HPDE6-E6E7 (cell line): Measurements from ENCODE around the gene TOX3.

ENCODE experiments used
- DNase-seq: peaks from one replicate; pipeline ENCODE4 v3.0.0; 2011; ENCODE audit warnings: missing footprints; ENCODE audit errors: extremely low spot score

Gene TOX3

DNA sequence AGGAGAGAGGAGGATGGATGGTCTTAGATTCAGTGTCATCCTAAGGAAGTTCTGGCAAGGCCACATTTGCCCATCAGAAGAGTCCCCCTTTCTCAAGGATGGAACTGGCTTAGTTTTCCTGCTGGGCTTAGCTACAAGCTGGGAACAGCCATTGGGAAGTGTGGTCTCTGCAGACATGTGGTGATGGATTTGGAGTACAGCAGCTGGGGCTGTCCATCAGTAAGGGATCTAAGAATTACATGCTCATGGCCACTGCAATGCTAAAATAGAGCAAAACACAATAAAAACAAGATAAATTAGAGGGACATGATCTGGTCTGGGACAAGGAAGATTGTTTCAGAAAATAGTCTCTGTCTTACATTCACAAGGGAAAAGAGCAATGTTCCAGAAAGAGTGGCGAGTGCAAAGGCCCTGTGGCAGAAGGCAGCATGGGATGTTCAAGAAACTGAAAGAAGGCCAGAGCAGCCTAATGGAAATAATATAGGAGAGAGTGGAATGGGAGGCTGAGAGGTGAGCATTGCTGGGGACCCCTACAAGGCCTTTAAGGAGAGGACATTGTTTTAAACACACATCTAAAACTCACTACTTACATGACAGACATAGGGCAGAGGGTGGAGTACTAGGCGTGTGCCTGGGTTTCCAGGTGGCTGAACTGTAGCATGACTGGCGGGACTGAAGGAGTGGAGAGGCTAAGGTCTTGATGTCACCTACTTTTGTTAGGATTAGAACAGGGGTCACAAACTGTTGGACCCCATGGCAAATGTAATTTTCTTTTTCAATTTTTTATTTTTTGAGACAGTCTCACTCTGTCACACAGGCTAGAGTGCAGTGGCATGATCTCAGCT lies 17.0 kb upstream of the TOX3 start:
- DNase-seq: no peak

DNA sequence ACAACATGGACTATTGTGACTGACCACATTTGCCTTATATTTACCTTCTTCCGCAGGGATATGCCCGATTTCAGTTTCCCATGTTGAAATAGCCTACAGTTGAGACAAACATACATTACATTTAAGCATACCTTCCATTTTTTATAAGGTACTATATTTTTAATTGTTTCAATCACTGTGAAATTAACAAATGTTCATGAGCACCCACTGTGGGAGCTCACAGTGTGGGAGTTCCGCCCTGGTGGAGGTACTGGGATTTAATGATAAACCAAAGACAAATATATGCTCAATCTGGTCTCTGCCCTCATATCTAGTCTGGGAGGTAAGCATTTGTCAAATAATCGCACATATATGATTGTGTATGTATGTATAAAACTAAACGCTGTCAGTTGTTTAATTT lies 15.8 kb upstream of the TOX3 start:
- DNase-seq: no peak

DNA sequence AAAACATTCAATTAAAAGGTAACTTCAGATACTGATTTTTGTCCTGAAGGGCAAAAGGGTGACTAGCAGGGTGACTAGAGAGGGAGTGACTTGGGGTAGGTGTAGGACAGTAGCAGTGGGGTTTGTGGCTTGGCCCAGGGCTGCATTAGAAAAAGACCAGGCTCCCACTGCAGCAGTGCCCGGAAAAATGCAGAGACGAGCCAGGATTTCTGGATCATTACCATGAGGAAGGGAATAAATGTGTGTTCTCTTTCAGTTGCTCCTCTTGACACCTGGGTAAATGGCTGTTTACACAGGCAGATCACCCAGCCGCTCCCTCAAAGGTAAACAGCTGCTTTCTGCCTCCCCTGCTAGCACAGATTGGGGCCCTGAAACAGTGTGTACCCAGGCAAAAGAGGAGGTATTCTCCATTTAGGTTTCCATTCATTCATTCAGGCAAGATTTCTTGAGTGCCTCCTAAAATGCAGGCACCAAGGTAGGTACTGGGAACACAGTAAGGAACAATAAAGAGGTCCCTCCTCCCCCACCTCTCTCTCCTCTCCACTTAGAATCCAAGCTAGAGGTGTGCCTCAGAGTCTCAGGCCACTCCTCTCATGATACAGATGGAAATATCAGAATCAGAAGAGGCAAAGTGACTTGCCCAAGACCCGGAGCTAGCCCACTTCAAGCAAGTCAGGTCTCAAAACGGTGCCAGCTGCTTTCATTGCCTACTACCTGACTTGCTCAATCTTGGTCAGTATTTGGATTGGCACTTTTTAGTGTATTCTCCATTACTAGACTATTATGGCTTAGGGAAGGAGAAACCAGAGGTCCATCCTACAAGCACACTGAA lies 15.2 kb upstream of the TOX3 start:
- DNase-seq: no peak

DNA sequence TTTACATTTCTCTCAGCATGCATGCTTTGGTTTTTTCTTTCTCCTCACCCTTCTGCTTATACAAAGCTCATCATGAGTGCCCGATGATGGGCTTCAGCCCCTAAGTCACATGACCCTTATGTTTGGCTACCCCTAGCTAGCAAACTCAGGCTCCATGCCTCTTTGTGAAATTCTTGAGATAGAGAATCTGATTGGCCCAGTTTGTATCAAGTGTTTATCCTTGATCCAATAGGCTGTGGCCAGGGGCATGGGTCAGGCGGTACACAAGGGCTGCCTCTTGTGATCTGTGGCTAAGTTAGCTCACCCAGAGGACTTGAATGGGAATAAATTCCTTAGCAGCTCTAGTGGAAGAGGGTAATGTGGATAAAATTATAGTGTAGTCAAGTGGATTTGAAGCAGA lies 11.5 kb upstream of the TOX3 start:
- no peak for DNase-seq

DNA sequence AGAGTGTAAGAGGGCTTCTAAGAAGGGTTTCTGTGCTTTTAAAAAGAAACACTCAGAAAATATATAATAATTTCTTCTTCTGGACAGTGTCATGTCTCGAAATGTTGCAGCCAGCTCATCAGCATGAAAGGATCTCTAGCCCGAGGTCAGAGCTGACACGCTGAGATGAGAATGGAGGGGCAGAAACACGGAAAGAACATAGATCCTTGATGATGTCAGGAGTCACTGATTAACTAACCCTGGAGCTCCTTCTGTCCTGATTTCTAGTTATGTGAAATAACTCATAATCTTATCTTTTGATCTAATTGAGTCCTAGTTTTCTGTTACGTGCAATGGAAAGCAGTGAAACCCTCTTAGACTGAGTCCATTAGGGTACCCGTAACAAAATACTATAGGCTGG lies 10.3 kb upstream of the TOX3 start:
- no peak for DNase-seq

DNA sequence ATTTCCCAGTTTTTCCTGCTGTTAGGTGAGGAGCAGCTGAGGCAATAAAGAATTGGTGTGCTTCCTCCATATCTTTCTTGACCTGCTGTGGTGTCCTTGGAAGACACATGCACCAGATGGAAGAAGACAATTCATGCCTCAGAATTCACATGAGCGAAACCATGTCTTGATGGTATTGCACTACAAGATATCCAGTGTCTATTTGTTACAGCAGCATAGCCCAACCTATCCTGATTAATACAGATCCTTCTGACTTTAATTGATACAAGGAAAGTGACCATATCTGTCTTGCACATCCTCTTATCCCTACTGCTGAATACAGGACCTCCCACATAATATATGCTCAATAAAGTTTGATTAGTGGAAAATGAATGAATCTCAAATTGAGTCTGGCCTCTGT lies 9.1 kb upstream of the TOX3 start:
- DNase-seq: no peak

DNA sequence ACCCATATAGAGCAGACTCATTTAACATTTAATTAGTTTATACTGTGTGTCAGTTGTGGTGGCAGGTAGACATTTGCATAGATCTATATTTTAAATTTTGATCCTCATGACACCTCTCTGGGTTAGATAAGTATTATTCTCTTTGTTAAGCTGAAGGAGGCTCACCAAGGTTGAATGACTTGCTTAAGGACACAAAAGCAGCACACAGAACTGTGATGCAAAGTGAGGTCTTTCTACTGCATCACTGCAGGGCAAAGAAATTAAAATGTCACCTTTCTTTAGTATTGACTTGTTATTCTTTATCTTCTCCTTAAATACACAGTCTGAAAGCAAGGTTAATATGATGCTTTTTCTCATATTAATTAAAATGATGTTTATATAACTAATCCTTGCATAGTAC lies 8.6 kb upstream of the TOX3 start:
- no peak for DNase-seq

DNA sequence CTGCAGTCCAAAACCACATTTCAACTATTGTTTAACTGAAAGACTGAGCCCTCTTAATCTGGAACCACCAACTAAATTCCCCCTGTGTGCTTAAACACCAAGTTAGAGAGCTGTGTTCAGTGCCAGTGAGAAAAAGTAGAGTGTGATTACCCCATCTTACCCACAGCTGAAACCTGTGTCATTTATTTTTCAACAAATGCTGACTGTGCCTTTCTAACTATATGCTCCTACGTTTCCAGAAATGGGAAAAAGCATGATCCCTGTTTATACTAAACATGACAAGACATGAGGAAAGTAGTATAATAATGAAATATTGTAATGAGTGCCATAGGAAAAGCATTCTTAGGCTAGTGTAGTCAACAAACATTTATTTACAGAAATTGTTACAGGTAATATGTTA lies 7.4 kb upstream of the TOX3 start:
- no peak for DNase-seq

DNA sequence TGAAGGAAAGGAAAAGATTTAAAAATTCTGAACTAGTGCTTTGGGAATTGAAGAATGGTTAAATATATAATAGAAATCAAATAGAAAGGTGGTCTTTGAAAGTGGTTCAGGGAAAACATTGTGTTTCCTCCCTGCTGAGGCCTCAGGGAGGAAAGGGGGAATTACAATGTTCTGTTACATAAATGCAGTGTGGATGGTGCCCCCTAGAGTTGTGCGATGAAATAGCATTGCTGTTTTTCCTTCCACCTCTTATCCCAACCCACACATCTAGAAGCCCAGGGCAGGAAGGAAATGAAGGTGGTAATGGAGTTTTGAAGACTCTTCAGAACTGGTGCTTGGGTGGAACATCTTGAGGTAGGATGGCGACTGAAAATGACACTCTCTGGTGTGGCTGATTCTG lies 6.4 kb upstream of the TOX3 start:
- no peak for DNase-seq

DNA sequence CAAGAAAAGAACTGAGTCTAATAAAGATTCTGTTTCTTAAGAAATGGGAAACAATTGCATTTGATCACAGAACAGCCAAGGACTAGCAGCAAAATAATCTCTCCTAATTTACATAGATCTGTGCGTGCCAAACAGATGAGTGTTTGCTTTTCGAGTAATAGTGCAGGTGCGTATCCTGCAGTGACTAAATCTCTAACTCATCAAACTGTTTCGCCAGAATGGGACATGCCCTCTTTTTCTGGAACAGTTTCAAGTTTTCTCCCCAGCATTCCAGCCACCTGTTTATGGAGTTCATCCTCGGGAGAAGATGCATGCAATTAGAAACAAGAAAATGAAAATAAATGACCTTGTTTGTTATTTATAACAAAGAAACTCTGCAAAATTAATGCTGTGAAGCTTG lies 5.7 kb upstream of the TOX3 start:
- DNase-seq: peak; percentile 32

DNA sequence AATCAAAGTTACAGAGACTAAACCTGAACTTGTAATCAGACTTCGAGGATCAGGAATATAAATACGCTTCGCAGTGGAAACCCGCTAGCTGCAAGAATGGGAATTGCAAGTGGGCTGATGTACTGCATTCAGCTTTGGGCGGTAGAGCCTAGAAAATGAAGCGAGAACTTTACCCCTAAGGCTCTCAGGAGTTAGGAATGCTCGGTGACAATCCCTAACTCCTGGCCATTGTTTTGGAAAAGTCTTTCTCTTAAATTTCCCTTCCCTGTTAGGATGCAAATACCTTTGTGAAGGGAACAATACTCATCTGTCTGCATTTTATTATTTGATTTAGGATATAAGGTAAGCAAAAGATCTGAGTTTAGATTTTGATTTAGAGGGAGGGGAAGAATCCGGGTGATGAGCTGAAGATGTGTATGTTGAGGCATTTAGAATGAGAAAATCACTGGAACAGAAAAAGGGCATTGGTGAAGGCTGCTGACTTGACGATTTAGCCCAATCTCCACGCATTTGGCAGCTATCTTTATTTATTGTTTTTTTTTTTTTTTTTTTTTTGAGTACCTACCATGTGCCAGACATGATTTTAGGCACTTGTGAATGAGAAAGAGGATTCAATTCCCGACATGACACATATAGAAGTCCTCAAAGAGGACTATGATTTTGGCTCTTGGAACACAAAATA lies 2.2 kb upstream of the TOX3 start:
- DNase-seq: no peak

DNA sequence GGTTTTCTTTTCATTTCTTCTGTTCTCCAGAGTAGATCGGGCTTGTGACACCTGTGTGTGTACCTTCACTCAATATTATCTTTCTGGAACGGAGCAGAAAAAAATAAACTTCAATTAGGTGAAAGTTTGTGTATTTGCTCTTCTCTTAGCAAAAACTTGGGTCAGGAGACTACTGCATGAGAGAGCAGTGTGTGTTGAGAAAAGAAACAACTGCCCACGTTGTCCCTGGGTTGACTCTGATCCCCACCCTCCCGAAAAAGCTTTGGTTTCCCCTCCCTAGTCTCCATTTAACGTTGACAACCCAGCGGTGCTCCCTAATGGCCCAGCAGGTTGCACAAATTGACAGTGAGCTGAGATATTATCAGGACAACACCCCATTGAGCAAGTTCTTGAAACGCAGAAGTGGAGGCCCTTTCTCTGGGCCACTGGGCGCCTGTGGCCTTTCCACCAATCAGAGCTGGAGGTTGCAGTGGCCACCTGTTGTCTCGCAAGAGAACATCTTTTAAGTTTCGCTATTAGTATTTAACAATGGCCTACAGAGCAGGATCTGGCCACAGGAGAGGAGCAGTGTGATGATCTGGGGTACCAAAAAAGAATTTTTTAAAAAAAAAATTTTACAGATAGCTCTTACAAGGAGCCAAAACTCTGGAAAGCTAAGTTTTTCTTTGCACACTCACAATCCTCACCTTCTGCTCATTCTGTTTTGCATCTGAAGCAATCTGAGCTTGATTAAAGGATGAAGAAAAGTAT lies 1.5 kb upstream of the TOX3 start:
- no peak for DNase-seq

DNA sequence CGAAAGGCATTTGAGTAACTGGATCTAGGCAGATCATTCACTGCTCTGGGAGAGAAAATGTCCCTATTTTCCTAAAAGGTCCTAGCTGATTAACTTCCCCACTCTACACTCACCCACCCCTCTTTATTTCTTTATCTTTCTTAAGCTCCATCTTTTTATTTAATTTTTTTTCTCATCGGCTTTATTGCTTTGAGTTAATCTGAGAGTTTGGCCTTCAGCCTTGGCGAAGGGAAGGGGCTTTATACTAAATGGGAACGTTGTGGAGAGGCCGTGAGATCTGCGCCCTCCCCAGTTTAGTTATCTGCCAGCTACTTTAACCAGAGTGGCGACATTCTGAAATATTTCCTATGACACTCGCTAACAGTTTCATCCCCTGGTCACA lies 882 bp upstream of the TOX3 start:
- DNase-seq: no peak

DNA sequence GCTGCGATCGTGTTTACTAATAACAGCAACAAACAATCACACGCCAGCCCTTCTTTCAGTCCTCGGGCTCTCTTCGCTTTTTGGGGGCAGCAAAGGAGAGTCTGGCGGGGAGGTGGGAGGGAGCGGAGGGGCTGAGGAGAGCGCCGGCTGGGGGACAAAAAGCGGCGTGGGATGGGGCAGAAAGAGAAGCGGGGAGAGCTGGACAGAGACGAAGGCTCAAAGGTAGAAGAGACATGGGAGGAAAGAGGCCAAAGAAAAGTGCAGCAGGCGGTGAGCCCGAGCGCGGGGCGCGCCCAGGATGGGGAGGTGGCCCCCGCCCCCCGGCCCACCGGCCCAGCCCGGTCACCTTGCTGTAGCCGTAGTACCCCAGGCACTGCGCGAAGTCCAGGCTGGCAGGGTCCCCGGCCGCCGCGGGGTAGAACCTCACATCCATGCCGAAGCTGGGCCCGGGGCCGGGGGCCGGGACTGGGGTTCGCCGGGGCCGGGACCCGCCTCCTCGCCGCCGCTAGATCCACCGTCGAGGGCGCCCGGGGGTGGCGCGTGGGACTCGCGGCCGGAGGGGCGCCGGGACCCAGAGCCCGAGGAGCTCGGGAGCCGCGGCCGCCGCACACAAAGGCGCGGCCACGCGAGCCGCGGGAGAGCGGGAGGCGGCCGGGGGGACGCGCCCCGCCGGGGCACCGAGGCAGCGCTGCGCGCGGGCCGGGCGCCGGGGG lies 496 bp downstream of the TOX3 start:
- DNase-seq: no peak

DNA sequence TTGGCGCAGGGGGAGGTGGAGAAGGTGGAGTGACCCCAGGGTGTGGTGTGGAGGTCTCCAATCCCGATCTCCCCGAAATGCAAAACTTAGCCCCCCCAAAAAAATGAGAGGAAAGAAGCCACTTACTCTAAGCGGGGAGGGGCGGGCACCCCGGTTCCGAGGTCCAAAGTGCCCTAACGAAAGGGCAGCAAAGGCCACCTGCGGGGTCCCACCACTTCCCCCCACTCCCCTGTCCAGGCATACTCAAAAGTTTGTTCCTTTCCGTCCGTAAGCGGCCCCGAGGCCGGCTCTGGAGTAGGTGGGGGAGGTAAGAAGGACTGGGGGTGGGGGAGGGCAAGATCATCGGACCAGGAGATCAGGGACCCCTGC lies 1.1 kb downstream of the TOX3 start:
- no peak for DNase-seq

DNA sequence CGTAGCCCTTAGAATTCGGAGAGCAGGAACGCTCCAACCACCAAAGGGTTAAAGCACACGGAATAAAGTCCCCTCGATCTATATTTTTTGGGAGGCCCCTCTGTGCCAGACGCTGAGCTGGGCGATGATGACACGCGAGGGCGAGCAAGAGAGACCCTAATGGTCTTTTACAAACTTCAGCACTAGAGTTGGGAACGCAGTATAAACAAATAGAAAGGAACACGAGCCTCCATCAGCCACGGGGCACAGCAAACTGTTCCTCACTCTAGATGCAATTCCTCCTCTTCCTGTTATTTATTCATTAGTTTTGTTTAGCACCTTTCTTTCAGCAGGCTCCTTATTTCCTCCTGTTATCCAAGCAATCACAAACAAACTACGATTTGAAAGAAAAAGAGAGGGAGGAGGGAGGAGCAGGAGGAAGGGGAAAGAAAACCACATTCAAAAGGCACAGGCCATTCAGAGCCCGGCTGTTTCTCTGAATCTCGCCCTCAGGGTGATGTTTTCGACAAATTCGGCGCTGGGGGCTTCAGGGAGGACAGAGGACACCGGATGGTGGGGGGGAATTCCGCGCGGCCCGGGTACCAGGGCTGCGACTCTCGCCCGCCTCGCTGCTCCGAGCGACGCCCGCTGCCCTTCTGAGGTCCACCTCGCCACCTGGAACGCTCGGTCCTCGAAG lies 1.6 kb downstream of the TOX3 start:
- DNase-seq: no peak

DNA sequence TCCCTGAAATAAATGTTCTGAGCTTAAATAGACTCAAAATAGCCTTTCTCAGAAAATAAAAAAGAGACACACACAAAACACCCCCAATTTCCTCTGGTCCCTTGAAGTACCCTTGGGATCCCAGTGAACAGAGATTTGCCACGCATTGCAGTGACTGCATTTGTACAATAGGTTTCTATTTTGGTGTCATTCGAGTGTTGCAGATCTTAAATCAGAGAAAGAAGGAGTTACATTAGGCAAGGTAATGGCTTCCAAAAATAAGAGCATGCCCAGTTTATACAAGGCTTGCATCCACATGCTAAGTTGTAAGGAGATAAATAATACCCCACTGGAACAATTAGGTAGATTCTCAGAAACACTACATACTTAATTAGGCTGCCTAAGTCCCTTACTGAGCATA lies 2.2 kb downstream of the TOX3 start:
- no peak for DNase-seq

DNA sequence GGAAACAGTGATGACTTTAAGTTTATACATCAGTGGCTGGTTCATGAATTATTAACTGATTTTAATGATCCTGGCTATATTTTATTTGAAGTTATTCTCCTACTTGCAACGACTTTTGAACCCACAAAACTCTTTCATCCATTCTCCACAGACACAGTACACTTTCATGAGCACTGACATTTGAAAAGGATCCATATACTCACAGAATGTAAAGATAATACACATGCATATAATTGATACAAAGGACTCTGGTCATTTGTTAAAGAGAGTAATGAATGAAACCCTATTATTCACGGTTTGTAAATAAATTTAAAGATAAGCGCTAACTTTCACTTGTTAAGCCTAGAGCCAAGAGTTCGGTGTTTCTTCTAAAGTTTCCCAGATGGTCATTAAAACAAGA lies 3.3 kb downstream of the TOX3 start:
- DNase-seq: no peak

DNA sequence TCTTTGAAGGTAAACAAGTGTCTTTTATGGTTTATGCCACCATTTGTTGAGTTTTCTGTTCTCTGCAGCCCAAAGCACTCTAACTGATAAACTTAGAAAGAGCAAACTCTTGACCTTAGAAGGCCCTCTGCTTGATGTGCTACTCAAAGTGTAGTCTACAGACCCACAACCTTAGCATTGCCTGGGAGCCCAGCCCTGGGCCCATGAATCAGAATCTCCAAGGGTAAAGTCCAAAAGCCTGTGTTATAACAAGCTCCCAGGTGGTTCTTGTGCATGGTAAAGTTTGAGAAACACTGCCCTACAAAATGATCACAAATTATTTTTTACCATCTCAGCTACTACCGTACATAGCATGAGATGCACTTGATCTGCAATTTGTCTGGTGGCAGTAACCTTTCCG lies 6.0 kb downstream of the TOX3 start:
- no peak for DNase-seq

DNA sequence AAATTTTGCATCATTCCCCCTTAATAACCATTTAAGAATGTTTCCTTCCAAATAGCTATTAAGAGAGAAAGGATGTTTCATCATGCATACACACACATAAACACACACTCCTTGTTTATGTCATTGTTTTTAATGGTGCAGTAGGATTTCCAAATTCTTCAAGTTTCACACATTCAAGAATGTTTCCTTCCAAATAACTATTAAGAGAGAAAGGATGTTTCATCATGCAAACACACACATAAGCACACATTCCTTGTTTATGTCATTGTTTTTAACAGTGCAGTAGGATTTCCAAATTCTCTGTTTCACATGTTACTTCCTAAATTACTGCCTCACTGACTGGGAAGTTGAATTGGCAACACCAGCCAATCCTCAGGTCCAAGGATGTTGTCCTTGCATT lies 7.8 kb downstream of the TOX3 start:
- no peak for DNase-seq

DNA sequence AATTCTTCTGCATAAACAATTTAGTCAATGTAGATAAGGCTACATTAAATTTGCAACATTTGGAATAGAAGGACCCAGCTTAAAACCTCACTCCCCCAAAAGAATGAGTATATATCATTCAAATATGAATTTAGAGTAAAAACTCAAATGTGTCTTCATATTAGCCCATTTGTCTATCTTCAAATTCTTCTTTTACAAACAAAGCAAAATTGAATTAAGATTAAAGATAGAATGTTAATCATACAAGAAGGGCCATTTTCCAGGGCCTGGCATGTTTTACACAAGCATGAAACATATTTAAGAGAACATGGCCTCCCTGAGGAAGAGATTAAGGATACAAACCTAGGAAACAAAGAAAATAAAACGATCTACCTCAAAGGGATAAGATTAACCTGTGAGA lies 8.4 kb downstream of the TOX3 start:
- no peak for DNase-seq
